Measurements from ENCODE around the gene KLHDC7A. TPM values are rescaled to one million over a fixed set of nuclear protein-coding genes. Genes with fewer than 3 reads are reported as not detected.

The KLHDC7A gene
- total and polyA plus RNA-seq, 2 donors (not counting 3 experiments of a cell fraction or from before 2014, with no cell fraction given) = not detected

DNA sequence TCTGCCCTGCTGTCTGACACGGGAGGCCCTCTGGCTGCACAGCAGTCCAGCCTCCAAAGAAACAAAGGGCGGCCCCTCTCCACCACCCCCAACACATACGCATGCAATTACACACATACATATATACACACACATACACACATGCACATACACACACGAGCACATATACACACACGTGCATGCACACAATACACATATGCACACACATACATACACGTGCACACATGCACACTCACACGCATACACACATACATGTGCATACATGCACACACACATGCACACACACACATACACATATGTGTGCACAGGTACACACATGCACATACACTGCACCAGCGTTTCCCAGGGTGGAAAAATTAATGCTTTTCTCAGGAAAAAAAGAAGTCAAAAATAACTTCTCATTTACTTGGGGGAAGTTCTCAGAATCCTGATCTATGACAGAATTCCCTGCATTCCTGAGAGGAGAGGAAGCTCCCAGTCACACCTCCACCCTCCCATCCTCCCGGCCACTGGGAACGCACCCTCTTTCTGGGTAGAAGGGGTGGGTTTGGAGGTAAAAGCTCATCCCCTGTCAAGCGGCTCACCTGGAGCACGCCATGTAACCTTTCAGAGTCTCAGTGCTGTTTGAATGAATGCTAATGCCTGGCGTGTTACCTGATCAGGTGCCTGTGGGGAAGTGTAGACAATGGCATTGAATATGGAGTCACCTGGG is 33.1 kb upstream of the KLHDC7A start:
- Histone ChIP-seq H3K4me3 (replicated peaks in 1 of 3; ENCODE audit: insufficient read depth in 1 of 3, low read depth in 1 of 3, low read length in 3 of 3) (no peak overlapping the region), H4K20me1 (replicated peaks; ENCODE audit: control insufficient read depth, extremely low read depth, insufficient read depth, low read length) (no peaks in the 10 kb centered on the region), H3K27ac (ENCODE audit: insufficient read depth, low read depth, low read length) (no peak overlapping the region), H2AFZ (ENCODE audit: low read depth, low read length) (no peak overlapping the region), H3K36me3 (ENCODE audit: control insufficient read depth in 2 of 2, extremely low read depth in 1 of 2, insufficient read depth in 2 of 2, low read length in 2 of 2) (no peaks in the 10 kb centered on the region), H3K27me3 (ENCODE audit: control insufficient read depth in 2 of 2, insufficient read depth in 2 of 2, low read length in 2 of 2) (no peaks in the 10 kb centered on the region), H3K9me3 (replicated peaks; ENCODE audit: control insufficient read depth, insufficient read depth, low read length) (peaks cover 2% of the 10 kb centered on the region), H3K9ac (replicated peaks; ENCODE audit: extremely low read depth, insufficient read depth, low read length) (no peak overlapping the region), H3K79me2 (ENCODE audit: control insufficient read depth, insufficient read depth, low read length) (no peaks in the 10 kb centered on the region), H3K9me1 (replicated peaks; ENCODE audit: control insufficient read depth, extremely low read depth, insufficient read depth, low read length) (no peaks in the 10 kb centered on the region), H3K4me2 (ENCODE audit: insufficient read depth, low read length) (no peak overlapping the region), H3K4me1 (ENCODE audit: control insufficient read depth, extremely low read depth, insufficient read depth, low read length) (no peaks in the 10 kb centered on the region)
- intact Hi-C loops (cut with micrococcal nuclease) (no loop called here), dilution Hi-C loops (cut with MboI; ENCODE audit: extremely low pct_ligation_motif_present, low sequenced_read_pairs) (no loop called here)
- DNase-seq (ENCODE audit: low read depth, low spot score) = no peak
- POLR2A ChIA-PET = no interaction called here
- CTCF ChIA-PET = no interaction called here
- FAIRE-seq = no peak
- TF ChIP-seq POLR2A (IDR thresholded peaks at IDR 0.05; ENCODE audit: low read depth, low read length) = no peak
- TF ChIP-seq FOS (IDR thresholded peaks at IDR 0.05; ENCODE audit: borderline replicate concordance, insufficient read depth, low read length) = no peak
- TF ChIP-seq, protein P1, sequence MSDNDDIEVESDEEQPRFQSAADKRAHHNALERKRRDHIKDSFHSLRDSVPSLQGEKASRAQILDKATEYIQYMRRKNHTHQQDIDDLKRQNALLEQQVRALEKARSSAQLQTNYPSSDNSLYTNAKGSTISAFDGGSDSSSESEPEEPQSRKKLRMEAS (IDR thresholded peaks at IDR 0.05; ENCODE audit: insufficient read depth, insufficient read length) = no peak
- TF ChIP-seq MYC (IDR thresholded peaks at IDR 0.05; ENCODE audit: low read depth, low read length) = no peak
- no peak for TF ChIP-seq JUN (IDR thresholded peaks at IDR 0.05; ENCODE audit: borderline replicate concordance, insufficient read depth, insufficient read length, low read depth)
- no peak for TF ChIP-seq CTCF (IDR thresholded peaks at IDR 0.05; ENCODE audit: extremely low read depth in 1 of 2, insufficient read depth in 1 of 2, low read depth in 1 of 2, low read length in 2 of 2)
- no peak for TF ChIP-seq EZH2 (IDR thresholded peaks at IDR 0.05; ENCODE audit: borderline replicate concordance, low read depth, low read length, severe bottlenecking)
- no peak for TF ChIP-seq GATA2 (IDR thresholded peaks at IDR 0.05; ENCODE audit: insufficient read depth, insufficient read length, low read depth, low read length)
- BruUV-seq (replicated peaks) = no TSS peak

Data from endothelial cell of umbilical vein (primary cell).